T-helper 17 cell (primary cell): Measurements from ENCODE around the gene RIPK4. TPM values are rescaled to one million over a fixed set of nuclear protein-coding genes. Genes with fewer than 3 reads are reported as not detected.

Experiments used
- ATAC-seq: fragments of 150-1000 bp; cut with Tn5 transposase; 2 replicates; pipeline ENCODE4 v1.10.0; 2021; ENCODE audit warnings: mild to moderate bottlenecking, moderate library complexity
- DNase-seq, 3 donors: peaks; one replicate each; pipeline versions ENCODE4 v3.0.0 to v3.0.0-alpha.2; 2020 to 2021
- H3K9me3 ChIP-seq: one replicate; pipeline ENCODE4 v1.7.0; 2013; ENCODE audit warnings: low read length, mild to moderate bottlenecking; ENCODE audit not compliant: control insufficient read depth, poor library complexity, severe bottlenecking
- H3K27ac Mint-ChIP-seq: one replicate; pipeline ENCODE4 v1.8.0; 2022; ENCODE audit warnings: mild to moderate bottlenecking, moderate library complexity, mixed read lengths
- H3K27me3 Mint-ChIP-seq: one replicate; pipeline ENCODE4 v1.8.0; 2022; ENCODE audit warnings: mixed read lengths
- H3K36me3 Mint-ChIP-seq: one replicate; pipeline ENCODE4 v1.8.0; 2022; ENCODE audit warnings: low read depth, mixed read lengths
- H3K4me1 Mint-ChIP-seq: one replicate; pipeline ENCODE4 v1.8.0; 2022; ENCODE audit warnings: mild to moderate bottlenecking, mixed read lengths
- H3K4me3 Mint-ChIP-seq: one replicate; pipeline ENCODE4 v1.8.0; 2022; ENCODE audit warnings: mild to moderate bottlenecking, moderate library complexity, mixed read lengths
- total RNA-seq, 4 donors: library from RNA in 2 of 4; stranded (reverse) in 2 of 4; gene quantifications; one replicate each; pipeline ENCODE4 v1.2.3 and lab custom pipeline; 2022 to 2026

RIPK4 gene
- under 1 TPM; 0.37 to 0.50 TPM for total RNA-seq
- 0.58 to 0.68 reads per million in 2 donors for total RNA-seq (lab: John Stamatoyannopoulos, UW)

GRCh38 chr21:41766883-41767605 lies at the start of gene RIPK4:
Gene RIPK4 (minus strand): TSS chr21:41767052. CDS start chr21:41767041, 11 bp downstream.
- H3K9me3 ChIP-seq: no peaks in the 10 kb centered on the region
- Mint-ChIP-seq H3K4me1 (peaks cover 24% of the 10 kb centered on the region), H3K27me3 (peaks cover 87% of the 10 kb centered on the region), H3K36me3 (peaks cover 2% of the 10 kb centered on the region), H3K4me3 (peak within 1 kb of the TSS; percentile 84), H3K27ac (peak within 1 kb of the TSS; percentile 45)
- DNase-seq: peak in 2 of 3 donors; percentile 26 to 28
- peak; percentile 74 for ATAC-seq

DNA sequence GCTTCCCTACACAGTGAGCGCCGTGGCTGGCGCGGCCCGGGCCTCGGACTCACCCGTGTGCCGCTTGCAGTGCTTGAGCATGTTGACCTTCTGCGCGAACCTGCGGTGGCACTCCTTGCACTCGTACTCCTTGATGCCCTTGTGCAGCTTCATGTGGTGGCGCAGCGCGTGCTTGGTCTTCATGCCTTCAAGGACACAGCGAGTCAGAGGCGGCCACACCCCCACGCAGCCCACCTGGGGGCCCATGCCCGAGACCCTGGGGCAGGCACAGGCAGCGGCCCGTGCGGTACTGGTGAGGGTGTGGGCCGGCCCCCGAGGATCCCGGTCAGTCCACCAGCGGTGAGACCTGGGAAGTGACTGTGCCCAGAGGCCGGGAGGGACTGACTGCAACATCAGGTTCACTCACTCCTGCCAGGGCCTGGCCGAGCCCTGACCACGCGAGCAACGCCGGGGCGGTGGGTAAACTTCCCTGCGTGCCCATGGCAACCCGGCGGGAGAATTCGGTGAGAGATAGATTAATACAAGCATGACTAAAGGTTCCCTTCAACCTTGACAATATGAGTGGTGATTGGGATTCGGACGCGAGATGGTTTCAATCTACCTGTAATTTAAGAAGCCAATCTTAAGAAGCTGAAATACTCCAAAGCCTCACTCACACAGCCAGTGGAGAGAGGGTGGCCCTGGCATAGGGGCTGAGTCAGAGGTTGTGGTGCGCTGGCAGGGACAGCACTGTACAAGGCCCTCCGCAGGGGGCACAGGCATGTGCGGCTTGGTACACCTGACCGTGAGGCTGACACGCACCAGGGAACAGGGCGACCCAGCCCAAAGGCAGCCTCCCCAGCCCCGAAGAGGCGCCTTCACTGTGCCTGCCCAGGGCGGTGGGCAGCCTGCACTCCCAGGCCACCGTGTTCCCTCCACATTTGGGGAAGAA lies 49.1 kb upstream of the RIPK4 start:
- ATAC-seq (no peak), DNase-seq (no peak)
- no peaks in the 10 kb centered on the region for H3K9me3 ChIP-seq
- Mint-ChIP-seq H3K4me3 (no peak overlapping the region), H3K36me3 (peaks cover 9% of the 10 kb centered on the region), H3K27ac (no peak overlapping the region), H3K4me1 (no peaks in the 10 kb centered on the region), H3K27me3 (no peaks in the 10 kb centered on the region)

DNA sequence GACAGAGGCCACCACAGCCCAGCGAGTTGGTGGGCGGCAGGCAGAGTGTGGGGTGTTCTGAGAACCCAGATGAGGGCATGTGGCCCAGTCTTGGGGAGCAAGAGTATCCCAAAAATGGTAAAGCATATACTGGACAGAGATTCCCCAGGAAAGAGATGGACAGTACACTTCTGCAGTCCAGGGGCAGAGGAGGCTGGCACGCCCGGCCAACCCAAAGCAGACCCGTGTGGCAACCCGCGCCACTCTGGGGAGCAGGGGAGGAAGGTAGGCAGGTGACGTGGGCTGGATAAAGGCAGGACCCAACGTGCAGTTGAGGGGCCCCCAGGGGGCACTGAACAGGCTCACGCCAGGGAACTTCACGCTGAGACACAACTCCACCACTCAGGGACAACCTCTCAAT lies 46.4 kb upstream of the RIPK4 start:
- Mint-ChIP-seq H3K4me1 (no peaks in the 10 kb centered on the region), H3K36me3 (peaks cover 13% of the 10 kb centered on the region), H3K4me3 (no peak overlapping the region), H3K27ac (no peak overlapping the region), H3K27me3 (no peaks in the 10 kb centered on the region)
- no peak for ATAC-seq
- H3K9me3 ChIP-seq: no peaks in the 10 kb centered on the region
- DNase-seq: no peak

DNA sequence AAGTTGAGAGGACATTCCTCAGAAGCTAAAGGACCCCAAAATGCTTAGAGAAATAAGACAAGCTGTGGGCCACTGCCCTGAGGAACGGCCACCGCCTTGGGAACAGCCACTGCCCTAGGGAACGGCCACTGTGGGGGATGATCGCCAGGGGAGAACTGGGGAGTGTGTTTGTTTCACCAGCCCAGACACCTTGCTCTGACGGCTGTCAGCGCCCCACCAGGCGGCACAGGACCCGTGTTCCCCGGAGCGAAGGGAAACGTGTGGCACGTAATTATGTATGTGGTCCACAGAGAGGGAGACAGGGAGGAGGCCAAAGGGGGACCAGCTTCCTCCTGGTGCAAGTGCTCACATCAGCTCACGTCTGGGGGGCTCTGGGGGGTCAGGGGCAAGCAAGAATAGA lies 45.8 kb upstream of the RIPK4 start:
- H3K27ac Mint-ChIP-seq: no peak overlapping the region
- no peaks in the 10 kb centered on the region for H3K9me3 ChIP-seq
- H3K27me3 Mint-ChIP-seq: no peaks in the 10 kb centered on the region
- DNase-seq (no peak), ATAC-seq (no peak)
- peaks cover 13% of the 10 kb centered on the region for H3K36me3 Mint-ChIP-seq
- H3K4me1 Mint-ChIP-seq: no peaks in the 10 kb centered on the region
- H3K4me3 Mint-ChIP-seq: no peak overlapping the region

DNA sequence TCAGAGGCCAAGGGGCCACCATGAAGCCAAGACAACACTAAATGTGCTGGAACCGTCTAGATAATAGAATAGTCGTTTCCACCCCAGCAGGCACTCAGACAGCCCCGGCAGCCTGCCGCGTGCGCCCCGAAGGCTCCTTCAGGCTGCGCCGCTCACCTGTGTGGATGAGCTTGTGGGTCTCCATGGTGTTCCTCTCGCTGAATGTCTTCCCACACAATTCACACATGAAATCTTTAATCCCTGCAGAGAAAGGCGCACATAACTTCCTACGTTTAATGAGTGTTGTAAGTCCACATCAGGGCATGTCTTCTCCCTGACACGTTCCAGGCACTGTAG lies 43.7 kb upstream of the RIPK4 start:
- Mint-ChIP-seq H3K27ac (peak overlapping the region; percentile 62), H3K4me3 (no peak overlapping the region), H3K36me3 (peaks cover 13% of the 10 kb centered on the region), H3K27me3 (no peaks in the 10 kb centered on the region), H3K4me1 (no peaks in the 10 kb centered on the region)
- ATAC-seq: no peak
- DNase-seq: no peak
- H3K9me3 ChIP-seq: no peaks in the 10 kb centered on the region

DNA sequence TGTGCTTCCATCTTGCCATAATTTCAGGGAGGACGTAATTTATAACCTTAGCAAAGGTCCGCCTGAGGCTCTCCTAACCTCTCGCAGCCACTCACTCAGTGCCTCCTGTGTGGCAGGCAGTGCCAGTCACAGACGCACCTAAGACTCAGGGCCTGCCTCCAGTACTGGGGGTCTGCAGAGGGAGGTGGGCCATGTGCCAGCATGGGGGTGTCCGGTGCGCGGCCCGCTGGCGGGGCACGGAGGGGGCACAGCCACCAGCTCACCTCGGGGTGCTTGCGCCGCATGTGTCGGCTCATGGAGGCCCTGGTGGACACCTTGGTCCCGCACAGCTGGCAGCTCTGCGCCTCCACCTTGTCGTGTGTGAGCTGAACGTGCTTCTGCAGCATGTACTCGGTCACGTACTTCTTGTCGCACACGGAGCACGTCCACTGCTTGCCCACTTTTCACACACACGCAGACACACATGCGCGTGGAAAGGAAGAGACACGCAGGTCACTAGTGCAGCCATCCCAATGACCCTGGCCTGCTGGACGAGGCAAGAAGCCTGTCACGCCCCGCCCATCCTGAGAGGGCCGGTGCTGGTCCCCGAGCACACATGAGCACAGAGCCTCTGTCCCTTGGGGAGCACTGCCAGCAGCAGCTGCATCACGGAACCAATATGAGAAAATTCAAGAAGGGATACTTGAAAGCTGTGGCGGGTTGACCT lies 43.2 kb upstream of the RIPK4 start:
- Mint-ChIP-seq H3K36me3 (peaks cover 11% of the 10 kb centered on the region), H3K27ac (peak overlapping the region; percentile 62), H3K4me1 (no peaks in the 10 kb centered on the region), H3K27me3 (no peaks in the 10 kb centered on the region), H3K4me3 (no peak overlapping the region)
- DNase-seq (no peak), ATAC-seq (no peak)
- H3K9me3 ChIP-seq: no peaks in the 10 kb centered on the region

DNA sequence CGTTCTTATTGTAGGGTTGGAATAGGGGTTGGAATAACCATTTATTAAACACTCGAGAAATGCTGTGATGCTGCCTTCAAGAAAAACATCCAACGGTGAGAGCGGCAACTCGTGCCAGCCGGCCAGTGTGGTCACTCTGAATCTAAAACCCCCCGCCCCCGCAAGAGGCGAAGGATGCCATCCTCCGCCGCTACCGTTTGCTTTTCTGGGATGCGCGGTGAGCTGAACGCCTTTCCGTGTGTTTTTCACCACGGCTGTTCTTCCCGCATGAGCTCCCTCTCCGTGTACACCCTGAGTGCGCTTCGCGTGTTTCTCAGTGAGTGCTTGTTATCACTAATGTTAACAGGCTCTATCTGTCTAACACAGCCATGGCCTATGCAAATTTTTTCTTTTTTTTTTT lies 42.0 kb upstream of the RIPK4 start:
- H3K36me3 Mint-ChIP-seq: peaks cover 6% of the 10 kb centered on the region
- peaks cover 2% of the 10 kb centered on the region for H3K4me1 Mint-ChIP-seq
- H3K27me3 Mint-ChIP-seq: no peaks in the 10 kb centered on the region
- no peak for DNase-seq
- ATAC-seq: no peak
- no peak overlapping the region for H3K27ac Mint-ChIP-seq
- H3K9me3 ChIP-seq: no peaks in the 10 kb centered on the region
- H3K4me3 Mint-ChIP-seq: no peak overlapping the region

DNA sequence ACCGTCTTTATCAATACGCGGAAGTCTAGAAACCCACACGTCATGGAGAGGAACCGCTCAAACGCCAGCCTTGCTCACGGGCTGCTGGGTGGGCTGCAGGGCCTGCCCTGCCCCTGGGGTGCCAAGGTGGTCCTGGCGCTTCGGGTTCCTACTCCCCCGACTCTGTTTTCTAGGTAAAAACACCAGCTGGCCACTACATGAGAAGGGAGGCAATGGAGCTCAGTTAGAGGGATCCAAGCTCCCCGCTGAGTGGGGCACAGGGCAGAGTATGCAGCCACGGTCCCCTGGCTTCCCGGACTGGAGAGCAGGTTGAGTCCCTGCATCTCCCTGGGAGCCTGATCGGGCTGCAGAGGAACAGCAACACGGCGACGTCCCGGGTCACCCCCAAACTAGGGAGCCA lies 41.2 kb upstream of the RIPK4 start:
- peaks cover 2% of the 10 kb centered on the region for H3K4me1 Mint-ChIP-seq
- no peaks in the 10 kb centered on the region for H3K9me3 ChIP-seq
- ATAC-seq (no peak), DNase-seq (no peak)
- H3K4me3 Mint-ChIP-seq: no peak overlapping the region
- H3K36me3 Mint-ChIP-seq: peaks cover 6% of the 10 kb centered on the region
- H3K27me3 Mint-ChIP-seq: no peaks in the 10 kb centered on the region
- no peak overlapping the region for H3K27ac Mint-ChIP-seq

DNA sequence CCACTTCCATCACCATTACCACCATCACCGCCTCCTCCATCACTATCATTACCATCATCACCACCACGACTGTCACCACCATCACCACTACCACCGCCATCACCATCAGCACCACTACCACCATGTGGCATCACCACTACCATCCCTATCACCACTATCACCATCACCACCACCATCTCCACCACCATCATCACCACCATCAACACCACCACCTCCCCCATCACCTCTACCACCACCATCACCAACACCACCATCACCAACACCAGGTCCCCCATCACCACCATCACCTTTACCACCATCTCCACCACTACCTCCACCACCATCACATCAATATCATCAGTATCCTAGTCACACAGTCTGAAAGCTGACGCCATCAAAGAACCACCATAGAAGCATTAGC lies 39.9 kb upstream of the RIPK4 start:
- H3K27me3 Mint-ChIP-seq: no peaks in the 10 kb centered on the region
- no peaks in the 10 kb centered on the region for H3K9me3 ChIP-seq
- peaks cover 2% of the 10 kb centered on the region for H3K4me1 Mint-ChIP-seq
- no peak for ATAC-seq
- no peak overlapping the region for H3K27ac Mint-ChIP-seq
- no peak overlapping the region for H3K4me3 Mint-ChIP-seq
- peaks cover 6% of the 10 kb centered on the region for H3K36me3 Mint-ChIP-seq
- DNase-seq: no peak

GRCh38 chr21:41805643-41806042 lies 38.8 kb upstream of the RIPK4 start:
- ATAC-seq (no peak), DNase-seq (no peak)
- Mint-ChIP-seq H3K36me3 (peaks cover 1% of the 10 kb centered on the region), H3K4me1 (peaks cover 2% of the 10 kb centered on the region), H3K4me3 (no peak overlapping the region), H3K27ac (no peak overlapping the region), H3K27me3 (no peaks in the 10 kb centered on the region)
- H3K9me3 ChIP-seq: no peaks in the 10 kb centered on the region

GRCh38 chr21:41805038-41805437 lies 38.2 kb upstream of the RIPK4 start:
- no peak for DNase-seq
- H3K27me3 Mint-ChIP-seq: no peaks in the 10 kb centered on the region
- H3K36me3 Mint-ChIP-seq: no peaks in the 10 kb centered on the region
- H3K9me3 ChIP-seq: no peaks in the 10 kb centered on the region
- peaks cover 2% of the 10 kb centered on the region for H3K4me1 Mint-ChIP-seq
- no peak for ATAC-seq
- H3K4me3 Mint-ChIP-seq: no peak overlapping the region
- no peak overlapping the region for H3K27ac Mint-ChIP-seq

- no peaks in the 10 kb centered on the region for H3K9me3 ChIP-seq
- Mint-ChIP-seq H3K36me3 (no peaks in the 10 kb centered on the region), H3K4me1 (peaks cover 2% of the 10 kb centered on the region), H3K27me3 (no peaks in the 10 kb centered on the region), H3K4me3 (no peak overlapping the region), H3K27ac (no peak overlapping the region)
- ATAC-seq (no peak), DNase-seq (no peak)
Observed at GRCh38 chr21:41804381-41804780, 37.5 kb upstream of the RIPK4 start.

- DNase-seq (no peak), ATAC-seq (no peak)
- H3K4me1 Mint-ChIP-seq: peaks cover 2% of the 10 kb centered on the region
- H3K9me3 ChIP-seq: no peaks in the 10 kb centered on the region
- H3K4me3 Mint-ChIP-seq: no peak overlapping the region
- no peaks in the 10 kb centered on the region for H3K36me3 Mint-ChIP-seq
- no peak overlapping the region for H3K27ac Mint-ChIP-seq
- no peaks in the 10 kb centered on the region for H3K27me3 Mint-ChIP-seq
Observed at GRCh38 chr21:41803316-41803715, 36.5 kb upstream of the RIPK4 start.
